GM19035 (cell line): ENCODE measurements around the gene FRRS1L.

Source experiments
- ATAC-seq: cut with Tn5 transposase; IDR thresholded peaks from one replicate; pipeline ENCODE4 v1.9.1; 2021; ENCODE audit not compliant: unreplicated experiment

The FRRS1L gene

GRCh38 chr9:109109967-109110328, 57.1 kb downstream of the FRRS1L start:
- ATAC-seq: peak; percentile 6

- ATAC-seq: no peak
These were observed 58.7 kb downstream of the FRRS1L start for GRCh38 chr9:109108318-109108717.

GRCh38 chr9:109107402-109108240, 59.4 kb downstream of the FRRS1L start:
- ATAC-seq: no peak

GRCh38 chr9:109101810-109102209, 65.2 kb downstream of the FRRS1L start:
- peak; percentile 80 for ATAC-seq

GRCh38 chr9:109101202-109101595, 65.8 kb downstream of the FRRS1L start:
- ATAC-seq: no peak

GRCh38 chr9:109100543-109101201, 66.4 kb downstream of the FRRS1L start:
- no peak for ATAC-seq

- no peak for ATAC-seq
These were observed 68.1 kb downstream of the FRRS1L start for GRCh38 chr9:109098960-109099308.

GRCh38 chr9:109098171-109098959, 68.7 kb downstream of the FRRS1L start:
- ATAC-seq: peak; percentile 38

- ATAC-seq: no peak
These were observed 69.9 kb downstream of the FRRS1L start for GRCh38 chr9:109097146-109097545.

GRCh38 chr9:109095321-109095720, 71.7 kb downstream of the FRRS1L start:
- ATAC-seq: no peak

- ATAC-seq: no peak
These were observed 72.8 kb downstream of the FRRS1L start for GRCh38 chr9:109094268-109094667.

- ATAC-seq: no peak
These were observed 74.5 kb downstream of the FRRS1L start for GRCh38 chr9:109092587-109092986.

GRCh38 chr9:109092051-109092580, 74.9 kb downstream of the FRRS1L start:
- no peak for ATAC-seq

GRCh38 chr9:109088221-109088620, 78.8 kb downstream of the FRRS1L start:
- no peak for ATAC-seq

GRCh38 chr9:109087795-109088194, 79.3 kb downstream of the FRRS1L start:
- no peak for ATAC-seq

GRCh38 chr9:109086221-109086620, 80.8 kb downstream of the FRRS1L start:
- ATAC-seq: peak; percentile 52

GRCh38 chr9:109085510-109085909, 81.5 kb downstream of the FRRS1L start:
- no peak for ATAC-seq

- no peak for ATAC-seq
These were observed 83.1 kb downstream of the FRRS1L start for GRCh38 chr9:109083813-109084405.

- no peak for ATAC-seq
These were observed 83.9 kb downstream of the FRRS1L start for GRCh38 chr9:109083141-109083540.

GRCh38 chr9:109082091-109082620, 84.9 kb downstream of the FRRS1L start:
- no peak for ATAC-seq
